Osteocyte (in vitro differentiated cells): Measurements from ENCODE around the gene IFT88. TPM values are rescaled to one million over a fixed set of nuclear protein-coding genes. Genes with fewer than 3 reads are reported as not detected.

ENCODE experiments used
- DNase-seq: peaks from one replicate; pipeline ENCODE4 v3.0.0; 2021; ENCODE audit warnings: mixed read lengths; ENCODE audit not compliant: unreplicated experiment; ENCODE audit errors: extremely low spot score
- H3K27ac Mint-ChIP-seq: one replicate; pipeline ENCODE4 v1.8.0; 2021; ENCODE audit warnings: mild to moderate bottlenecking, mixed read lengths; ENCODE audit not compliant: unreplicated experiment
- H3K27me3 Mint-ChIP-seq: one replicate; pipeline ENCODE4 v1.8.0; 2021; ENCODE audit warnings: mixed read lengths; ENCODE audit not compliant: unreplicated experiment
- H3K36me3 Mint-ChIP-seq: one replicate; pipeline ENCODE4 v1.8.0; 2021; ENCODE audit warnings: mixed read lengths; ENCODE audit not compliant: unreplicated experiment
- H3K4me1 Mint-ChIP-seq: one replicate; pipeline ENCODE4 v1.8.0; 2021; ENCODE audit warnings: mixed read lengths; ENCODE audit not compliant: unreplicated experiment
- H3K4me3 Mint-ChIP-seq: one replicate; pipeline ENCODE4 v1.8.0; 2021; ENCODE audit warnings: mild to moderate bottlenecking, moderate library complexity, mixed read lengths; ENCODE audit not compliant: unreplicated experiment
- H3K9me3 Mint-ChIP-seq: one replicate; pipeline ENCODE4 v1.8.0; 2021; ENCODE audit warnings: mixed read lengths; ENCODE audit not compliant: unreplicated experiment
- CTCF ChIP-seq: fragments of 200-600 bp; sonication (generic); IDR thresholded peaks from 2 replicates; pipeline ENCODE4 v1.5.0; 2021; ENCODE audit warnings: antibody characterized with exemption, mild to moderate bottlenecking, moderate library complexity
- total RNA-seq: library from RNA; stranded (reverse); gene quantifications from 2 replicates; pipeline ENCODE4 v1.2.1, GENCODE V29; 2021

The IFT88 gene
- total RNA-seq, 1 donor from 2014 or later = 13.7 TPM

GRCh38 chr13:20717581-20718542, 150.9 kb downstream of the IFT88 start:
- H3K27me3 Mint-ChIP-seq = no peaks in the 10 kb centered on the region
- DNase-seq = no peak

GRCh38 chr13:20718958-20719566, 152.1 kb downstream of the IFT88 start:
- no peaks in the 10 kb centered on the region for H3K9me3 Mint-ChIP-seq

More at GRCh38 chr13:20717581-20718542, 150.9 kb downstream of the IFT88 start:
- Mint-ChIP-seq H3K4me3 (no peak overlapping the region), H3K27ac (no peak overlapping the region), H3K4me1 (peaks cover 37% of the 10 kb centered on the region), H3K9me3 (no peaks in the 10 kb centered on the region), H3K36me3 (no peaks in the 10 kb centered on the region)
- TF ChIP-seq CTCF = no peak

GRCh38 chr13:20719783-20720182, 152.8 kb downstream of the IFT88 start:
- H3K36me3 Mint-ChIP-seq = no peaks in the 10 kb centered on the region
- no peaks in the 10 kb centered on the region for H3K9me3 Mint-ChIP-seq
- no peaks in the 10 kb centered on the region for H3K27me3 Mint-ChIP-seq
- no peak overlapping the region for H3K4me3 Mint-ChIP-seq
- H3K4me1 Mint-ChIP-seq = peaks cover 18% of the 10 kb centered on the region
- no peak for DNase-seq
- H3K27ac Mint-ChIP-seq = no peak overlapping the region
- no peak for TF ChIP-seq CTCF

More at GRCh38 chr13:20718958-20719566, 152.1 kb downstream of the IFT88 start:
- TF ChIP-seq CTCF = no peak
- peaks cover 25% of the 10 kb centered on the region for H3K4me1 Mint-ChIP-seq
- no peak for DNase-seq
- no peak overlapping the region for H3K27ac Mint-ChIP-seq
- H3K4me3 Mint-ChIP-seq = no peak overlapping the region
- no peaks in the 10 kb centered on the region for H3K36me3 Mint-ChIP-seq
- H3K27me3 Mint-ChIP-seq = no peaks in the 10 kb centered on the region

- Mint-ChIP-seq H3K27ac (no peak overlapping the region), H3K27me3 (no peaks in the 10 kb centered on the region), H3K36me3 (no peaks in the 10 kb centered on the region), H3K9me3 (no peaks in the 10 kb centered on the region), H3K4me3 (no peak overlapping the region), H3K4me1 (peaks cover 11% of the 10 kb centered on the region)
- TF ChIP-seq CTCF = no peak
- DNase-seq = no peak
Observed at GRCh38 chr13:20720499-20720898, 153.5 kb downstream of the IFT88 start.

GRCh38 chr13:20721058-20721453, 154.1 kb downstream of the IFT88 start:
- DNase-seq = no peak
- no peak overlapping the region for H3K27ac Mint-ChIP-seq
- H3K4me3 Mint-ChIP-seq = no peak overlapping the region
- no peak for TF ChIP-seq CTCF
- H3K36me3 Mint-ChIP-seq = no peaks in the 10 kb centered on the region
- peaks cover 10% of the 10 kb centered on the region for H3K4me1 Mint-ChIP-seq
- H3K27me3 Mint-ChIP-seq = no peaks in the 10 kb centered on the region
- H3K9me3 Mint-ChIP-seq = no peaks in the 10 kb centered on the region
